Right lung (tissue), 5 donors: ENCODE data around the gene MARVELD2. TPM values are rescaled to one million over a fixed set of nuclear protein-coding genes. Genes with fewer than 3 reads are reported as not detected.
"Not testable (repeated sequence)": the region's sequence is repeated elsewhere in the genome, so short reads cannot be mapped to it uniquely, and the experiment has no call there.

Experiments
- DNase-seq, 2 donors: peaks; one replicate each; pipeline ENCODE4 v3.0.0-alpha.2; 2013
- polyA plus RNA-seq, 5 donors: library from polyadenylated mRNA; unstranded; fragments of 120-200 nt; gene quantifications; one replicate each; pipeline versions ENCODE4 v1.2.1 to v1.2.3, GENCODE V29; 2013; ENCODE audit warnings: inconsistent platforms in 1 of 5, low replicate concordance in 1 of 5; ENCODE audit not compliant: insufficient read length in 5 of 5, insufficient read depth in 1 of 5

MARVELD2 gene
- polyA plus RNA-seq, 5 donors = 18.3 to 24.2 (median 19.0) TPM

DNA sequence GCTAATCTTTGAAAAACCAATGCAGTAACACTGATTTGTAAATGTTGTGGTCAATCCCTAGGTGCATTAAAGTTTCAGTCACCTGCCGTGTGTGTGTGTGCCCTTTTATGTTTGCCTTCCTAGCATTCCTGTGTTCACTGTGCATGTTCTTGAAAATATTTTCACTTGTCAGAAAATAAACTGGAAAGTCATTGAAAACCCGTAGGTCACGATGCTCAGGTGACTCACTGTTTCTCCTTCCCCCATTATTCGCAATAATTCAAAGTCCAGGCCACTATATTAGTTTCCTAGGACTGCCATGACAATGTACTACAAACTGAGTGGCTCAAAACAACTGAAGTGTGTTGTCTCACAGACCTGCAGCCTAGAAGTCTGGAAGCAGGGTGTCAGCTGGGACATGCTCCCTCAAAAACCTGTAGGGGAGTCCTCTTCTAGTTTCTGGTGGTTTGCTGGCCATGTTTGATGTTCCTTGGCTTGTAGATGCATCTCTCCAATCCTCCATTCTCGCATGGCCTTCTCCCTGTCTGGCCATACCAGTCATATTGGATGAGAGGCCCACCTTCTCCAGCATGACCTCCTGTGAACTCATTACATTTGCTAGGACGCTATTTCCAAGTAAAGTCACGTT, 29.3 kb downstream of the MARVELD2 start:
- no peak for DNase-seq

DNA sequence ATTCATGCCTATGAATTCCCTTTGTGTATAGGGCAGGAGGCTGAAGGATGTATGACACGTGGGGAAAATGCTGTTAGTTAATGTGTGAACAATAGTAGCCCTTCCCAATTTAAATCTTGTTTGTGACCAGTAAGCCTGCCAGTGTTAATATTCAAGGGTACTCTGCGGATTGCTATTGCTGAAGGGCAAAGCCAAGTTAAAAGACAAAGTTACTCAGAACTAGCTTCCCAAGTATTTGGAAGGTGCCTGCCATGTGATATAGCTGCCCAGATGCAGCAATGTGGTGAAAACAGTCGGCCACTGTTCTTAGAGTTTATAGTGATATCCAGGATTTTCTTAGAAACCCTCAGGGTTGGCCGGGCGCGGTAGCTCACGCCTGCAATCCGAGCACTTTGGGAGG, 34.6 kb downstream of the MARVELD2 start:
- no peak for DNase-seq

DNA sequence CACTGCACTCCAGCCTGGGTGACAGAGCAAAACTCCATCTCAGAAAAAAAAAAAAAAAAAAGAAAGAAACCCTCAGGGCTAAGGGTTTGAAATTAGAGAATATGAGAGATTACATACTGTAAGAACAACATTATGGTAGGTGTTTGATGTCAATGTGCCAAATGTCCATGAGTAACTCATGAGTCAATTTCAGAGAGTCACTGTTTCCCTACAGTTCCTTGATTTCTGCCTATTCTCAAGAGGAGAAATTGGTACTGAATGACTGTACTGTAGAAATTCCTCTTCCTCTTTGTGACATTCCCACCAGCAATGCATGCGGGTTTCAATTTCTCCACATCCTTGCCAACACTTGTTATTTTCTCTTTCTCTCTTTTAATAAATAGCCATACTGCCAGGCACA, 35.2 kb downstream of the MARVELD2 start:
- DNase-seq = no peak

DNA sequence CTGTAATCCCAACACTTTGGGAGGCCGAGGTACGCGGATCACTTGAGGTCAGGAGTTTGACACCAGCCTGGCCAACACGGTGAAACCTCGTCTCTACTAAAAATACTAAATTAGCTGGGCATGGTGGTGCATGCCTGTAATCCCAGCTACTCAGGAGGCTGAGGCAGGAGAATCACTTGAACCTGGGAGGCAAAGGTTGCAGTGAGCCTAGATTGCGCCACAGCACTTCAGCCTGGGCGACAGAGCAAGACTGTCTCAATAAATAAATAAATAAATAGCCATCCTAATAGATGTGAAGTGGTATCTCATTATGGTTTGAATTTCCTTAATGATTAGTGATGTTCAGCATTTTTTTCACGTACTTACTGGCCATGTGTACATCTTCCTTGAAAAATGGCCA, 35.6 kb downstream of the MARVELD2 start:
- not testable (repeated sequence) for DNase-seq

DNA sequence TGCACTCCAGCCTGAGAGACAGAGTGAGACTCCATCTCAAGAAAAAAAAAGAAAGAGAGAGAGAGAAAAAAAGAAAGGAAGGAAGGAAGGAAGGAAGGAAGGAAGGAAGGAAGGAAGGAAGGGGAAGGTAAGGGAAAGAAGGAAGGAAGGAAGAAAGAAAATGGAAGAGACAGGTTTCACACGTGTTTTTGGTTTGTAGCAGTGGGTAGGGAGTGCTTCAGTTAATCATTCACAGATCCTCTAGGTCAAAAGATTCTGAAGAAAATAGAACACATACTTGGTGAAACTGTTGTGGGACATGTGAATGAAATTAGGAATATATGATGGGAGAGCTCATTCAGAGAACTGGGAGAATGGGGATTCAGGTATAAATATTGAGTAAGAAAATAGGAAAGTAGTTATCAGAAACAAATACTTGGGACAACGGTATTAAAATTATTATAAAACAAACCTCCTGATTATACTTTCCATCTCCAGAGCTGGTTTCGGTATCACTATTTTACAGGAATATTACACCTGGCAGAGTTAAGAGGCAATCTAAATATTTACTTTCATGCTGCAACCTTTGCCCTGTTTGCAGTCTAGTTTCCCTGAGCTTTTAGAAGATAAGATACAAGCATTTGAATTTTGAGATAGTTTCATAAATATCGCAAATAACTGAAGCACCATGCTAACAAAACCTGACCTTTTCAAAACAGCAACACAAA, 37.2 kb downstream of the MARVELD2 start:
- DNase-seq = no peak

DNA sequence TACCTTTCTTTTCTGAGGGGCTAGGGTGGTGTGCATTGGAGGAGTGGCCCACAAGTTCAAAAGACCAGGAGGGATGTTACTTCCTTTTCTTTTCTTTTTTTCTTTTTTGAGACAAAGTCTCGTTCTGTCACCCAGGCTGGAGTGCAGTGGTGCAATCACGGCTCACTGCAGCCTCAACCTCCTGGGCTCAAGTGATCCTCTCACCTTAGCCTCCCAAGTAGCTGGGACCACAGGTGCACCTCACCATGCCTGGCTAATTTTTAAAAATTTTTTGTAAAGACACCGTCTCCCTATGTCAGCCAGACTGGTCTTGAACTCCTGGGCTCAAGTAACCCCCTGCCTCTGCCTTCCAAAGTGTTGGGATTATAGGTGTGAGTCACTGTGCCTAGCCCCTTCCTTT, 38.6 kb downstream of the MARVELD2 start:
- DNase-seq = not testable (repeated sequence)

DNA sequence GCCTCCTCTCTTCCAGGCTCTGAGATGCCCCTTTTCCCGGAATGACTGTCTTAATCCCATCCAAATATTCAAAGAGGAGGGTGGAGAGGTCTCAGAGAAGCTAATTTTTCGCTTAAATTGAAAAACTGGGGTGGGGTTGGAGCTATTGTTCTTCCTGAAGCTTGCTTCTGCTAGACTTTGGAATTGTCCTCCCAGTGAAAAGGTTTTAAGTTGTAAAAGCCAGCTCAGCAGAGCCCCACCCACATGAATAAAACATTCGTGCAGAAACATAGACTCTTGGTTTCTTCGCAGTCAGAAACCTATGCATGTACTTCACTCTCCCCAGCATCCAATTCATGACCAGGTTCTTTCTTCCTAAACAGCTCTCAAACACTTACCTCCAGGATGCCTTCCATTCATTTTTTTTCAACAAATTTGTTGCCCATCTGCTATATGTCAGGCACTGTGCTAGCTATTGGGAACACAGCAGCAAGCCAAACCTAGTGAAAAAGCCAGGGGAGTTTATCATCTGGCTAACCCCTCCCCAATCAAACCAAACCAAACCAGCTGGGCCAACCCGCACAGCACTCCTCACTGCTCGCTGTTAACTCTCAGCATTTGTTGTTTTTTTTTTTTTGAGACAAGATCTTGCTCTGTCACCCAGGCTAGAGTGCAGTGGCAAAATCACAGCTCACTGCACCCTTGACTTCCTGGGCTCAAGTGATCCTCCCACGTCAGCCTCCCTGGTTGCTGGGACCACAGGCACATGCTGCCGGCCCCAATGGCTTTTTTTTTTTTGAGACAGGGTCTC, 39.7 kb downstream of the MARVELD2 start:
- DNase-seq = no peak

DNA sequence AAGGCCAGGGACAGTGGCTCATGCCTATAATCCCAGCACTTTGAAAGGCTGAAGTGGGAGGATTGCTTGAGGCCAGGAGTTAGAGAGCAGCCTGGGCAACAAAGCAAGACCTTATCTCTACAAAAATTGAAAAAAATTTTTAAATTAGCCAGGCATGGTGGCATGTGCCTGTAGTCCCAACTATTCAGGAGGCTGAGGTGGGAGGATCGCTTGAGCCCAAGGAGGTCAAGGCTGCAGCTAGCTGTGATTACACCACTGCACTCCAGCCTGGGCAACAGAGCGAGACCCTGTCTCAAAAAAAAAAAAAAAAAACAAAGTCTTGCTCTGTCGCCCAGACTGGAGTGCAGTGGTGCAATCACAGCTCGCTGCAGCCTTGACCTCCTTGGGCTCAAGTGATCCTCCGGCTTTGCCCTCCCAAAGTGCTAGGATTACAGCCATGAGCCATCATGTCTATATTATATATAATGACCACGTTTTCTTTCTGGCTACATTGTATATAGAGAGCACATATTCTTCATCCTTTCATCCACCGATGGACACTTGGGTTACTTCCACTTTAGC, 40.6 kb downstream of the MARVELD2 start:
- not testable (repeated sequence) for DNase-seq

DNA sequence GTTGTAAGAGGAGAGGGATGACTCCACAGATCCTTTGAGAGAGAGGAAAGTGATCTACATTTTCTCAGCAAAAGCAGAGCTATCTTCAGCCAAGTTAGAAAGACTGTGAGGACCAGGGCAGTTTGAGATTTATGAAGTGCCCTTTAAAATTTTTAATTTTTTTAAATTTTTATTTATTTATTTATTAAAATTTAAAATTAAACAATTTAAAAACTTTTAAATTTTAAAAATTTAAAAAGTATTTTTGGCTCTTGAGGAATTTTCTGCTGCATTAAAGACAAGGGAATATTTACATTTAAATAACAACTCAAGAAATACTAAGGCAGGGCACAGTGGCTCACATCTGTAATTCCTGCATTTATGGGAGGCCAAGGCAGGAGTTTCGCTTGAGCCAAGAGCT, 47.3 kb downstream of the MARVELD2 start:
- DNase-seq = no peak

DNA sequence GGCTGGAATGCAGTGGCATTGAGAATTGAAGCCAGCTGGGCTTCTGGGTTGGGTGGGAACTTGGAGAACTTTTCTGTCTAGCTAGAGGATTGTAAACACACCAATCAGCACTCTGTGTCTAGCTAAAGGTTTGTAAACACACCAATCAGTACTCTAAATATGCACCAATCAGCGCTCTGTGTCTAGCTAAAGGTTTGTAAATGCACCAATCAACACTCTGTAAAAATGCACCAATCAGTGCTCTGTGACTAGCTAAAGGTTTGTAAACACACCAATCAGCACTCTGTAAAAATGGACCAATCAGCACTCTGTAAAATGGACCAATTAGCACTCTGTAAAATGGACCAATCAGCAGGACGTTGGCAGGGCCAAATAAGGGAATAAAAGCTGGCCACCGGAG, 51.5 kb downstream of the MARVELD2 start:
- not testable (repeated sequence) for DNase-seq

DNA sequence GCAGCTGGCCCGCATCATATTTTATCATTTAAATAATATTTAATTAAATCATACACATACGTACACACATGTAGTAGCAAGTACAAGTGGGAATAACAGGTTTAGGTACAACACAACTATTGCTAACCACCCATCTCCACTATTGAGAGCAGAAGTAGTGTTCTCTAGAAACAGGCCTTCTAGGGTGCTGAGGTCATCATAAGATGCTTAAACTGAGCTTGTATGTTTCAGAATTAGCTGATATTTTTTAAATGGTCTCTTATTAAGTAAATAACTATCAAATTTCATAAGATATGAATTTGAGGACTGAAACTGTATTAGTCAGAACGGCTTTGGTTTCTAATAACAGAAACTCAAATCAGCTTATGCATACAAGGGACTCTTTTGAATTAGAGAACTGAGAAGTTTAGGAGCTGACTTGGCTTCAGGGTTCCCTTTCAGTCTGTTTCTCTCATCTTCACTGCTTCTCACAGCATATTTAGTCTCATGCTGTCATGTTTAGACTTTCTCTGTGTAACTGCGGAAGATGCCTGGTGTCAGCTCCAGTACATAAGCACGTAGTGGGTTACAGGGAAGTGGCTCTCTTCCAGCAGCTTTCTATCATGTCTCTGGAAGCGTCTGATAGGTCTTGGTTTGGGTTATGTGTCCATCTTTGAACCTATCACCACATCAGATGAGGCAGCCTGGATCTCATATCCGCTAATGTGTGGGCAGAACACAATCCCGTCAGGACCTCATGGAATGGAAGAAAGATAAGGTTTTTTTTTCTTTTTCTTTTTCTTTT, 52.7 kb downstream of the MARVELD2 start:
- DNase-seq = no peak

DNA sequence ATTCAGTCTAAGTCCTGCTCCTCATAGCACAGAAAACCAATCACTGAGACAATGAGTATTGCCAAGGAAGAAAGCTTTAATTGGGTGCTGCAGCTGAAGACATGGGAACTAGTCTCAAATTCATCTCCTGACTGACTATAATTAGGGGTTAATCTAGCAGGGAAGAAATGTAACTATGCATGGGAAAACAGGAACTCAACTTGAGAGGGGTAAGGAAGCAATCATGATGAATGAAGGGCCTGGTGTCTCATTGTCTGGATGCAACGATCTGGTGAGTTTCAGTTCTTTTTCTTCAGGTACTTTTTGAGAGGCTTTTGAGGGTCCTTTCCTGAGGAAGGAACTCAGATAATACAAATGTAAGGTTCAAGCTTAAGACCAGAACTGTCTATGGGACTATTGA, 53.7 kb downstream of the MARVELD2 start:
- DNase-seq = no peak

DNA sequence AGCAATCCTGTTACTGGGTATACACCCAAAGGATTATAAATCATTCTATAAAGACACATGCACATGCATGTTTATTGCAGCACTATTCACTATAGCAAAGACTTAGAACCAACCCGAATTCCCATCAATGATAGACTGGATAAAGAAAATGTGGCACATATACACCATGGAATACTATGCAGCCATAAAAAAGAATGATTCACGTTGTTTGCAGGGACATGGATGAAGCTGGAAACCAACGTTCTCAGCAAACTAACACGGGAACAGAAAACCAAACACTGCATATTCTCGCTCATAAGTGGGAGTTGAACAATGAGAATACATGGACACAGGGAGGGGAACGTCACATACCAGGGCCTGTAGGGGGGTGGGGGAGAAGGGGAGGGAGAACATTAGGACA, 56.6 kb downstream of the MARVELD2 start:
- not testable (repeated sequence) for DNase-seq

DNA sequence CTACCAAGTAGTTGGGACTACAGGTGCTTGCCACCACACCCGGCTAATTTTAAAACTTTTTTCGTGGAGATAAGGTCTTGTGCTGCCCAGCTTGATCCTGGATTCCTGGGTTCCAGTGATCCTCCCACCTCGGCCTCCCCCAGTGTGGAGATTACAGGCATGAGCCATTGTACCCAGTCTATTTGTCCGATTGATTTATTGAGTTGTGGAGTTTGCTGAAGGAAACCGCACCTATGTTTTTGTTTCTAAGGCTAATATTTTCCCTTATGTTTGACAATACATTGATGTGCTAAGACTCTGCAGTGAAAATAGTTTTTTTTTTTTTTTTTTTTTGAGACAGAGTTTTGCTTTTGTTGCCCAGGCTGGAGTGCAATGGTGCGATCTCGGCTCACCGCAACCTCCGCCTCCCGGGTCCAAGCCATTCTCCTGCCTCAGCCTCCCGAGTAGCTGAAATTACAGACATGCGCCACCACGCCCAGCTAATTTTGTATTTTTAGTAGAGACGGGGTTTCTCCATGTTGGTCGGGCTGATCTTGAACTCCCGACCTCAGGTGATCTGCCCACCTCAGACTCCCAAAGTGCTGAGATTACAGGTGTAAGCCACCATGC, 57.7 kb downstream of the MARVELD2 start:
- not testable (repeated sequence) for DNase-seq

DNA sequence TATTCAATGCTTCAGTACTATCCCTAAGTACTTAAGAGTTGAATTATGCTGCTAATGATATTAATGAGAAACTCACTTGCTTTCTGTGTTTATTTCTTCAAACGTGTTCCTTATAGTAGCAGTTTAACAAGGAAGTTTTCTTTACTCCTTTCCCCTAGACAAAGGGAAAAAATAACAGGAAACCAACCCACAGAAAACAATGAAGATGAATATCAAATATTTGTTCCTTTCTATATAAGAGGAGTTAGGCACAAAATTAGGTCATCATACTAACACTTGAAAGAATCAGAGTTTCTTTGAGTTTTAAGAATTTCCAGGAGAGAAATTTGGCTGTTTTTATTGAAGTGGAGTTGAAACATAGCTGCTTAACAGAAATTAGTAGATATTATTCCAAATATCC, 62.3 kb downstream of the MARVELD2 start:
- no peak for DNase-seq

DNA sequence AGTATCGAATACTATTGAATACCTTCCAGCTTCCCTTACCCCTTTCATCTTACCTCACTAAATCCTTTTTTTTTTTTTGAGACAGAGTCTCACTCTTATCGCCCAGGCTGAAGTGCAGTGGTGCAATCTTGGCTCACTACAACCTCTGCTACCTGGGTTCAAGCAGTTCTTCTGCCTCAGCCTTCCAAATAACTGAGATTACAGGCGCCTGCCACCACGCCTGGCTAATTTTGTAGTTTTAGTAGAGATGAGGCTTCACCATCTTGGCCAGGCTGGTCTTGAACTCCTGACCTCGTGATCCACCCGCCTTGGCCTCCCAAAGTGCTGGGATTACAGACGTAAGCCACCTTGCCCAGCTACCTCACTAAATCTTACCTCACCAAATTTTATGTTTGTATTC, 63.4 kb downstream of the MARVELD2 start:
- not testable (repeated sequence) for DNase-seq

DNA sequence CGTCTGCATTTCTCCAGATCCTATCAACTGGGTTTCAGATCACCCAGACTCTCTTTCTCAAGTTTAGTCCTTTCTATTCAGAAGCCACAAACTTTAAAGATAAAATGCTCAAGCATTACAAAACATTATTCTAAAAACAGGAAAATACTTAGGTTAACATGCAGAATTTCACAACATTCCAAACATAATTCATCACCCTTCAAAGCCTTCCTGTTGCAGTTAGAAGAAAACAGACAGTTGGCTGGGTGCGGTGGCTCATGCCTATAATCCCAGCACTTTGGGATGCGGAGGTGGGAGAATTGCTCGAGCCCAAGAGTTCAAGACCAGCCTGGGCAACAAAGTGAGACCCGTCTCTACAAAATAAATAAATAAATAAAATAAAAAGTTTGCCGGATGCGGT, 70.0 kb downstream of the MARVELD2 start:
- DNase-seq = no peak

DNA sequence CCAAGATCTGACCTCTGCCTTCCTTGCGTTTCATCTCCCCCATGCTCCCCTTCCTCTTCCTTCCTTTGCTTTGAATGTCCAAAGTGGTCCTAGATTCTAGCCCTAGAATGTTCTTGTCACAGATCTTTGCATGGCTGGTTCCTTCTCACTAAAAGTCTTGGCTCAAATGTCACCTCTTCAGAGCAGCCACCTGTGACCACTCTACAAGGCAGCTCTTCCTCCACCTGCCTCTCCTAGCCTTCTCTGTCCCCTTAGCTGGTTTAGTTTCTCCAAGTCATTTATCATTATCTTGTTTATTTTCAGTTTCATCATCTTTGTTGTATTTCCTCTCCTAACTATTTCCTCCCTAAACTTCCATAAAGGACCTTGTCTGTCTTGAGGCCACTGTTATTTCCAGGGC, 70.6 kb downstream of the MARVELD2 start:
- DNase-seq = no peak

DNA sequence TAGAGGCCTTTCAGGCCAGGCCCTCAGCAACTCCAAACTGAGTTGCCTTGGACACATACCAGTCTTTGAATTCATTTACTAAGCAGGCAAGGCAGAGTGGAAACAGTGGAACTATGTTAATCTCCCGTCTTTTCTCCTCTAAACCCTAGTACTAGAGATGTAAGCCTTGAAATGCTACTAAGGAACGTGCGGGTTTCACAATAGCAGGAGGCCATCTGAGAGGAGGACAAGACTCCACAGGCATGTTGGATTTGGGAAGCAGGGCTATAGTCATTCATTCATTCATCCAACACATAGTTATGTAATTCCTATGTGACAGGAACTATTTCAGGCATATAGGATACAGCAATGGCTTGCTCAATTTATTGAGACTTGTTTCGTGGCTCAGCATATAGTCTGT, 74.3 kb downstream of the MARVELD2 start:
- no peak for DNase-seq

DNA sequence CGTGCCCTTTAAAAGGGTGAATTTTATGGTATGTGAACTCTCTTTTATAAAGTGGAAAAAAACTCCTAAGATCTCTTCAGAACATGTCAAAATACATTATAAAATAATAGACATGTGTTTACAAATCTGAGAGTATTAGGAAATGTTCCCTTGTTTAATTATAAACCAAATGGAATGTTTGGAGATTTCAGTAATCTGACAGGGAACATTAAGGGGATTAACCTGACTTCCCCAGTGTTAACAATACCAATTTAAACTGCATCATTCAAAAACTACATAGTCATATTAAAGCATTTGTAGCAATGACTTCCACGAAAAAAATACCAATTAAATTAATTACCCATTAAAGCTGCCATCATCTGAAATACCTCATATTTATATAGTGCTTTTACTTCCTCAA, 76.1 kb downstream of the MARVELD2 start:
- DNase-seq = no peak

DNA sequence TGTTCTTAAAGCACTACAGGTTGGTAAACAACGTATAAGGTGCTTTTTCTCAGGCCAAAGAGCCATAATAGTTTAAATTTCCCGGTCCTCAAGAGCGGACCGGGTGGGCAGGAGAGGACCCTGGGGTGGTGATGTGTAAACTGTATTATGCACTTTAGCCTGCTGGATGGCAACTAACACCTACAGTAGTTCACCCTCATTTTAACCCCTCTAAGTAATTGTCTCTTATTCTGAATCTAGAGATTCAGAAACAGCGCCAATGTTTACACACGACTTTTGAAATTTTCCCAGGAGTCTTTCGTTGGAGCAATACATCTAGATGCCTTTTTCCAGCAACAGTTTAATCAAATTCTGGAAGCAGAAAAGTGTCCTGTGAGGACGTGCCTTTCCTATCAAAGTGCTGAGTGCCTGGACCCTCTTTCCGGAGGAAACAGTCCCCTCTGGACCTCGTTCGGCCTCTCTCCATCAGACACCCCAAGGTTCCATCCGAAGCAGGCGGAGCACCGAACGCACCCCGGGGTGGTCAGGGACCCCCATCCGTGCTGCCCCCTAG, 77.0 kb downstream of the MARVELD2 start:
- no peak for DNase-seq
